Measurements from ENCODE around the gene SPO11. TPM values are rescaled to one million over a fixed set of nuclear protein-coding genes. Genes with fewer than 3 reads are reported as not detected.

Gene SPO11
- total RNA-seq, 1 experiment from 2014 or later, result not detected

- Mint-ChIP-seq H3K4me1 (ENCODE audit: insufficient read depth, unreplicated experiment) (no peaks in the 10 kb centered on the region), H3K4me3 (ENCODE audit: unreplicated experiment) (no peak overlapping the region), H3K9me3 (ENCODE audit: unreplicated experiment) (no peaks in the 10 kb centered on the region), H3K27ac (ENCODE audit: low read depth, unreplicated experiment) (no peak overlapping the region), H3K27me3 (ENCODE audit: insufficient read depth, unreplicated experiment) (no peaks in the 10 kb centered on the region), H3K36me3 (ENCODE audit: insufficient read depth, unreplicated experiment) (no peaks in the 10 kb centered on the region)
- ChIA-PET CTCF (interaction anchor here (0.6 to 2.3 kb wide), 4 partner anchors 8 to 174 kb away, joined by 3 to 10 read pairs (median 4); no protein-coding TSS in a partner anchor), POLR2A (interaction anchor here (0.9 to 1.6 kb wide), 3 partner anchors 8 to 16 kb away, joined by 3 to 8 read pairs (median 5); no protein-coding TSS in a partner anchor)
- no TSS peak for BruUV-seq (replicated peaks)
- no peak for TF ChIP-seq CTCF (IDR thresholded peaks at IDR 0.05; ENCODE audit: unreplicated experiment)
- DNase-seq (ENCODE audit: unreplicated experiment), result no peak
- intact Hi-C loops (cut with micrococcal nuclease), result no loop called here
Measured at GRCh38 chr20:57315083-57315975, 14.3 kb upstream of the SPO11 start.

GRCh38 chr20:57315976-57316480 lies 13.6 kb upstream of the SPO11 start:
- Mint-ChIP-seq H3K27ac (ENCODE audit: low read depth, unreplicated experiment) (no peak overlapping the region), H3K27me3 (ENCODE audit: insufficient read depth, unreplicated experiment) (no peaks in the 10 kb centered on the region), H3K4me1 (ENCODE audit: insufficient read depth, unreplicated experiment) (no peaks in the 10 kb centered on the region), H3K9me3 (ENCODE audit: unreplicated experiment) (no peaks in the 10 kb centered on the region), H3K36me3 (ENCODE audit: insufficient read depth, unreplicated experiment) (no peaks in the 10 kb centered on the region), H3K4me3 (ENCODE audit: unreplicated experiment) (no peak overlapping the region)
- POLR2A ChIA-PET, result interaction anchor here (0.7 to 1.2 kb wide), 4 partner anchors 10 to 15 kb away, joined by 3 to 5 read pairs (median 3); no protein-coding TSS in a partner anchor
- no peak for TF ChIP-seq CTCF (IDR thresholded peaks at IDR 0.05; ENCODE audit: unreplicated experiment)
- intact Hi-C loops (cut with micrococcal nuclease), result no loop called here
- no TSS peak for BruUV-seq (replicated peaks)
- CTCF ChIA-PET, result interaction anchor here (1.8 to 2.4 kb wide), 2 partner anchors 16 to 226 kb away, joined by 5 to 6 read pairs; no protein-coding TSS in a partner anchor
- DNase-seq (ENCODE audit: unreplicated experiment), result no peak

- DNase-seq (ENCODE audit: unreplicated experiment), result no peak
- POLR2A ChIA-PET, result interaction anchor here (0.7 to 1.2 kb wide), 4 partner anchors 9 to 14 kb away, joined by 3 to 5 read pairs (median 3); no protein-coding TSS in a partner anchor
- H3K27me3 Mint-ChIP-seq (ENCODE audit: insufficient read depth, unreplicated experiment), result no peaks in the 10 kb centered on the region
Measured at GRCh38 chr20:57316795-57317201, 12.8 kb upstream of the SPO11 start.

More at GRCh38 chr20:57316795-57317201, 12.8 kb upstream of the SPO11 start:
- Mint-ChIP-seq H3K4me1 (ENCODE audit: insufficient read depth, unreplicated experiment) (peaks cover under 1% of the 10 kb centered on the region), H3K27ac (ENCODE audit: low read depth, unreplicated experiment) (no peak overlapping the region), H3K9me3 (ENCODE audit: unreplicated experiment) (no peaks in the 10 kb centered on the region), H3K36me3 (ENCODE audit: insufficient read depth, unreplicated experiment) (no peaks in the 10 kb centered on the region), H3K4me3 (ENCODE audit: unreplicated experiment) (no peak overlapping the region)
- BruUV-seq (replicated peaks), result no TSS peak
- no peak for TF ChIP-seq CTCF (IDR thresholded peaks at IDR 0.05; ENCODE audit: unreplicated experiment)
- CTCF ChIA-PET, result interaction anchor here (0.6 to 2.4 kb wide), 4 partner anchors 15 to 227 kb away, joined by 3 to 6 read pairs (median 4); no protein-coding TSS in a partner anchor
- intact Hi-C loops (cut with micrococcal nuclease), result no loop called here
